Measurements from ENCODE around the gene CPHXL2.

CPHXL2 gene

GRCh38 chr16:75640598-75640997 is 36.2 kb downstream of the CPHXL2 start:
- no peak for DNase-seq (ENCODE audit: low read depth)

GRCh38 chr16:75635036-75635435 is 41.8 kb downstream of the CPHXL2 start:
- DNase-seq (ENCODE audit: low read depth) = no peak

DNA sequence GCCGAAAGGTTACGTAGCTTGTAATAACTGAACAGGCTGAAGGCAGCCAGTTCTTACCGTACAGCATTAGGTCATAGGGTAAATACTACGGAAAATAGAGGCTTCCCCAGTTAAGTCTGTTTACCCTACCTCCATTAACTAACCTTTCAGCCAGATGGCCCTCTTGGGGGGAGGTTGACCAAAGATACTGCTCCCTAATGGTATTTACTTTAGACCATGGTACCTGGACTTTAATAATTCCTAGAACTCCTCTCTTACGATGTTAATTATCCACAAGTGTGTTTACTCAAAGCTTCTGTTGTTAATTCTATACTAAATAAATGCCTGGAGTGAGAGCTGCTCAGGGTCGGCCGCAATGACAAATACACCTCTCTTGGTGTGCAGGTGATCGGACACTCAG is 44.0 kb downstream of the CPHXL2 start:
- DNase-seq (ENCODE audit: low read depth) = no peak

DNA sequence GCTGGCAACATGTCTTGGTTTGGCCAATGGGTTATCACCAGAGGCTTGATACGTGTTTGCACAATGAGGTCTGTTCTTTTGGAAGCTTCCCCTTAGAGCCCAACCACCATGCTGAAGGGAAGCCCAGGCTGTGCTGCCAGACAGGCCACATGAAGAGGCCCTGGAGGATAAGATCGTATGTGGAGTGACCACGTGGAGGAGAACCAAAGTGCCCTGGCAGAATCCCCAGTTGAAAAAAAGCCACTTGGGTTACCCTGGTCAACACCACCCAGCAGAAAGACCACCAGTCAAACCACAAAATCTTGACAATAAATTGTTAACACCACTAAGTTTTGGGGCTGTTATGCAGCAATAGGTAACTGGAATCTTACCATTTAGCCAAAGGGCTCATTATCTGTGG is 46.8 kb downstream of the CPHXL2 start:
- DNase-seq (ENCODE audit: low read depth) = no peak

DNA sequence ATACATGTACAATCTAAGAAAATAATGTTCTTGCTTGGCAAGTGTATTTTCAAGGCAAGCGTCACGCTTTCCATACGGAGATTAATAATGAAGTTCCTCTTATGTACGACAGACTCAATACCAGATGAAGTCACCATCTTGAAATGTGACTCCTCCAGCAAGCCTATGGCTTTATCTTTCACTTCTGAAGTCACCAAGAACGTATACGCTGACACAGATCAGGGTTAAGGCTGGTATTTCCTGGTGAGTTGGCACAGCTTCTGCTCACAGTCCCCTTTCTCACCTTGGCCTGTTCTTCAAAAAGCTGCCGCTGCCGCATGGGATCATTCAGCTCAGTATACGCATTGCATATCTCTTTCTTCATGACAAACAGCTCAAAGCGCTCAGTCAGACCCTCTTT is 47.7 kb downstream of the CPHXL2 start:
- no peak for DNase-seq (ENCODE audit: low read depth)

- no peak for DNase-seq (ENCODE audit: low read depth)
Measured at GRCh38 chr16:75628351-75628750, 48.5 kb downstream of the CPHXL2 start.

GRCh38 chr16:75627851-75628250 is 49.0 kb downstream of the CPHXL2 start:
- no peak for DNase-seq (ENCODE audit: low read depth)

GRCh38 chr16:75626806-75627205 is 50.0 kb downstream of the CPHXL2 start:
- DNase-seq (ENCODE audit: low read depth) = no peak

GRCh38 chr16:75624921-75625334 is 51.9 kb downstream of the CPHXL2 start:
- DNase-seq (ENCODE audit: low read depth) = no peak

- DNase-seq (ENCODE audit: low read depth) = peak; percentile 96
Measured at GRCh38 chr16:75622761-75623605, 53.8 kb downstream of the CPHXL2 start, which contains the start of gene ADAT1. TSS of gene ADAT1 (minus strand) at chr16:75623281. CDS start at chr16:75620799, 2,482 bp downstream.

DNA sequence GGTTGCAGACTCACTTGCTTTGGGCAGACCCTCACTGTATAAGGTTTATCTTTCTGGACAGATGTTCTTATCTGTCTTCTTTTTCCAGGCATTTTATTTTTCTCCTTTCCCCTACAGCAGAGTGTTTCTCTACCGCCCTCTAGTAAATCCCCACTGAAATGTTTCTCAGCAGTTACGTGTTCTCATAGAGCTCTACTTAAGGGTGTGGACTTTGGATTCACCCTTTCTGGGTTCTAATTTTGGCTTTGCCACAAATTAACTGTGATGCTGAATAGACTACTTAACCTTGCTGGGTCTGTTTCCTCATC is 55.7 kb downstream of the CPHXL2 start:
- DNase-seq (ENCODE audit: low read depth) = no peak

GRCh38 chr16:75620326-75621169 is 56.3 kb downstream of the CPHXL2 start:
- no peak for DNase-seq (ENCODE audit: low read depth)

GRCh38 chr16:75618780-75619179 is 58.0 kb downstream of the CPHXL2 start:
- DNase-seq (ENCODE audit: low read depth) = no peak

- DNase-seq (ENCODE audit: low read depth) = no peak
Measured at GRCh38 chr16:75617121-75617520, 59.7 kb downstream of the CPHXL2 start.

DNA sequence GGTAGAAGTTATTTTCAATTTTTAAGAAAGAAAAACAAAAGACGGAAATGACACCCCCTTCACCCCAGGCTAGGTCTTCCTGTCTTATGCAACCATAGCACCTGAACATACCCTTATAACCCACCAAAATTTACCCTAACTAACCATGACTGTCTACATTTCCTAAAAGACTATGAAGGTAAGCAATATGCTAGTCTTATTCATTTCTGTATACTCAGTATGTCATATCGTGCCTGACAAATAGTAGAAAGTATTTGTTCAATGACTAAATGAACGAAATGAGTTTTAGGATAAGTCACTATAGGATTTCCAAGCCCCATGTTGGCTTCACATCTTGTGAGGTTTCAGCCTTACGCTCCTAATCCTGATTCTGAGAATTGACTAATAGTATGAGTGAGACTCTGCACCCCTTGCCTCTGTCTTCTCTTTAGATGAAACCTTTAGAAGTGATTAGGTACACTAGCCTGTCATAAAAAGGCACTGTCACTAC is 60.2 kb downstream of the CPHXL2 start:
- no peak for DNase-seq (ENCODE audit: low read depth)

GRCh38 chr16:75615619-75616018 is 61.2 kb downstream of the CPHXL2 start:
- no peak for DNase-seq (ENCODE audit: low read depth)

DNA sequence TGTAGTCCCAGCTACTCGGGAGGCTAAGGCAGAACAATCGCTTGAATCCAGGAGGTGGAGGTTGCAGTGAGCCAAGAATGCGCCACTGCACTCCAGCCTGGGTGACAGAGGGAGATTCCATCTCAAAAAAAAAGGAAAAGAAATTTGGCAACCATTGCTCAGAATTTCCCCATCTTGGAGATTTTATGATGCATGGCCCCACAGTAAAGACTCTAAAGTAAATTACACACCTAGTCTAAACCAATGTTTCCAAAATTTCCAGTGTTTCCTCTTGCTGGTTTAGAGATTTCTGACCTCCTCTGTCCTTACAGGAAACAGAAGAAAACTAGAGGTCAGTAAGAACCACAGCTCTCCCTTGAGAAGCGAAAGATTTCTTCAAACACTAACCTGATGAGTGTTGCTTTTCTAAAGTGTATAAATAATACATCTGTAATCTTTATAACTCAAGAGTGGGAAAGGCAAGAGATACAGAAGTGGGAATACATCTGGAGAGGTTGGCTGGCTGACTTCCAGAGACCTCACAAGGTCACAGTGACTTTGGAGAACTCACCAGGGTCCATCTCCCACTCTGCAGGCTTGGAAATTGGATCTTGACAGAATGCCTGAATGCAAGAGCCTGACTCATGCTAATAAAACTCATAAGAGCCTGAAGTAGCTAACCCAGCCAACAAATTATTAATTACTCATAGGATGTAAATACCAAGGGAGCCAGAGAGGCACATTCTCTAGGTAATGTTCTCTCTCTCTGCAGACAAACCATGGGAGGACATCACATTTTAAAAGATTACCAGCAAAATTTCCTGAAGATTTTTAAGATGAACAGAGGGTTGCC is 62.5 kb downstream of the CPHXL2 start:
- no peak for DNase-seq (ENCODE audit: low read depth)
